ENCODE measurements around the gene IQSEC3.

Gene IQSEC3

DNA sequence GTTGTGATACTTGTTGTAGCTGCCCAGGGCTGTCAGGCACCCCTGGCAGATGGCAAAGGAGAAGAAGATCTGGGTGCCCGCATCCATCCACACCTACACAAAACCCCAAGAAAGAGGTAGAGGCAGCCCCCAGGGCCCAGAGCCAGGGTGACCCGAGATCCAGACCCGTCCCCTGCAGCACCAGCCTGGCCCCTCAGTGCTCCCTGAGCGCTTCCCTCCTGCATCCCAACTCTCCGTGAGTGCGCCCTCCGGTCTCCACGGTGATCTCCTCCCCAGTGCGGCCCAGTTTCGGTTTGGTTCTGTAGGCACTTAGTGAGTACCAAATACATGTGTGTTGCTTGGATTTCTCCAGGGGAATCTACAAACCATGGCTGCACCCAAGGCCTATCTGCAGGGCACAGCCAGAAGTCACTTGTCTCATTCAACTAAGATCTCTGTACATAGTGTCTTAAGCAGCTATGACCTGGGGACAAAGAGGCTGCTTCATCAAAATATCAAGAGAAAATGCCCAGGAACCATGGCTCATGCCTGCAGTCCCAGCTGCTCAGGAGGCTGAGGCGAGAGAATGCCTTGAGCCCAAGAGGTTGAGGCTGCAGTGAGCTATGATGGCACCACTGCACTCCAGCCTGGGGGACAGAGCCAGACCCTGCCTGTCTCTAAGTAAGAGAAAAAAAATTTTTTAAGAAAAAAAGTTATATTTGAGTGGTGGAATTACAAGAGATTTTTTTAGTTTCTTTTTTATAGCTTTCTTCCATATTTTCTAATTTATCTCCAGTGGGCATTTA, 131.5 kb downstream of the IQSEC3 start:
- no peak for DNase-seq (ENCODE audit: low read depth)

DNA sequence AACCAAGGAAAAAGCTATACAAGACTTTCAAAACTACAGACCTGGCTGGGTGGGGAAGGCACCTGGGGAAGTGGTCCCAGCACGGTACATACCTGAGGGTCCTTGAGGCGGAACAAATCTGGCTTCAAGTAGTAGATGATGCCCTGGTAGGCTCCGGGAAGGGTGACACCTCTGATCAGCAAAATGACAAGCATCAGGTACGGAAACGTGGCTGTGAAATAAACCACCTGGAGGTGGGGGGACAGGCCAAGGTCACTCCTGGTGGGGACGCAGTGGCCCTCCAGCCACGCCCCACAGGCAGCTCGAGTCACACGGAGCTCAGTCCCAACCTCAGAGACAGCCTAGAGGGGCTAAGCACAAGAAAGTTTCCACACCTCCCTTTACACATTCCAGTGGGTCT, 132.1 kb downstream of the IQSEC3 start:
- no peak for DNase-seq (ENCODE audit: low read depth)

DNA sequence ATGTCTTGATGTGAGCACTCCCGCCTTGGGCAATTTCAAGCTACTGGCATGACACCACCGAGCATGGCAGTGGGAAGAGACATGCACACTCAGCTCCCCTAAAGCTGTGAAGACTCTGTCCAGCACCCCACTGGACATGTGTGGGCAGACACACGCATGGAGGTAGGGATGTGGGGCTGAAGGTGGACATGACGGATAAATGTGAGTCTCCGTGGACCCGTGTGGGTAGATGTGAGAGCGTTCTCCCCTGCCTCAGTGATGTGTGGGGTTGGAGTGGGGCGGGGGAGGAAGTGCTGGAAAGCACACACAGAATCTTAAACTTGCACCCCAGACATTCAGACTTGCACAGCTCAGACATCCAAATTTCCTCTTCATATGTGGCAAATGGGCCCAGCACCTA, 134.8 kb downstream of the IQSEC3 start:
- no peak for DNase-seq (ENCODE audit: low read depth)

DNA sequence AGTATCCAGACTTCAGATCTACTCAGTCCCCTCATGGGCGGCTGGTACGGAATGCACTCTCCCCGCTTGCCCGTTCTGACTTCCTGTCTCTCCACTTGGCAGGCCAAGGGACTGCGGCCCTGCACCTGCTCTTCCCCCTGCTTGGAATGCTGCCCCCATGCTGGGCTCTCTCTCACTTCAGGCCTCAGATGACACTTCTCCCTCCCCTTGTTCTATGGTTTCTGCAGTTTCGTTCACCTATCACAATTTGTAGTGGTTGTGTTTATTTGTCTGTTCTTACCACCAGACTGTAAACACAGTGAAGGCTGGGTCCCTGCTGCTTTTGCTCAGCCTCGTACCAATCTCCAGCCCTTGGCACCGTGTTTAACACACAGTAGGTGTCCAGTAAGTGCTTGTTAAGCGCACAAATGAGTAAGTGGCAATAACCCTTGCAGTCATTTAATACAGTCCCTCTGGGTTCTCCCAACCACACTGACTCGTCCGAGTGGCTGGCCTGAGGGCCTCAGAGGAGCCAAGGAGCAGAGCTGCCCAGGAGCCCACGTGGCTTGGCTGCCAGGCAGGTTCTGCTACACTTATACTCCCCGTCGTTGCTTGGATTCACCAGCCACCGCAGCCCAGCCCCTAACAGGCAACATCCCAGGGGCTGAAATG, 135.6 kb downstream of the IQSEC3 start:
- DNase-seq (ENCODE audit: low read depth) = no peak

DNA sequence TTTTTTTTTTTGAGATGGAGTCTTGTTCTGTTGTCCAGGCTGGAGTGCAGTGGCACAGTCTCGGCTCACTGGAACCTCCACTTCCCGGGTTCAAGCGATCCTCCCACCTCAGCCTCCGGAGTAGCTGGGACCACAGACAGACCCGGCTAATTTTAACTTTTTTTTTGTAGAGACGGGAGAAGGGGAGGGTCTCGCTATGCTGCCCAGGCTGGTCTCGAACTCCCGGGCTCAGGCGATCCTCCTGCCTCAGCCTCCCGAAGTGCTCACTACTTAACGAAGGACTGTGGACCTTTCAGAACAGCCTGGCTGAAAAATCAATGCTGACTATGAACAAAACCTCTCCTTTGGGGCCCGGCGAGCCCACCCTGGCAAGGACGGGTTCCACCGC, 136.5 kb downstream of the IQSEC3 start:
- no peak for DNase-seq (ENCODE audit: low read depth)

DNA sequence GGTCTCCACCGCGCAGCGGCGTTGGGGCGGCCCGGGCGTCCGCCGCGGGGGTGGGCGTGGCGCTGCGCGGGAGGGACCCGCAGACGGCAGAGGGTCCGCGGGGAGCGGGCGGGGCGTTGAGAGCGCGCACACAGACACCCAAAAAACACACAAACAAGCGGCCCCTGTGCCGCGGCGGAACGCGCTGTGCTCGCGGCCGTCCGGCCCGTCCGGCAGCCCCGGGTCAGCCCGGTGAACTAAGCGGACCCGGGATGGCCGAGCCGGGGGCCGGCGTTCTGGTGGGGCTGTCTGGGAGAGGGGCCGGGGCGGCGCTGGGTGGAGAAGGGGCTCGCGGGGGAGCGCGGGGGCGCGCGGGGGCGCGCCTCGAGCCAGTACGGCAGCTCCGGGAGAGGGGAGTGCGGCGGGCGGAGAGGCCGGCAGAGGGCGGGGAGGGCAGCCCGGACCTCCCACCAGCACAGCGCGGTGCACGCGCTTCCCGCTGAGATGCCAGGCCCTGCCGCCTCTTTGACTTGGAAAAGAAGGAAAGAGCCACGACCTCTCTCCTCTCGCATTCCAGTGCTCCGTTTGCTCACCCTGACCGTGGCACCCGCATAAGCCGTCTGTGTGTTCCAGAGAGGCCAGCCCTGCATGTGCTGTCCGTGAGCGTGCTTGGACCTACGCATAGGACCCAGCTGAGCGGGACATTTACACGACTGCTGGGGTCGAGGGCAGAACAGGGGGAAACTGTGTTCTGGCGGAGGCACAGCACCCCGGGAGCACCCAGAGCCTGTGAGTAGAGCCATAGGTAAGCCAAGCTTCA, 137.1 kb downstream of the IQSEC3 start:
- no peak for DNase-seq (ENCODE audit: low read depth)

DNA sequence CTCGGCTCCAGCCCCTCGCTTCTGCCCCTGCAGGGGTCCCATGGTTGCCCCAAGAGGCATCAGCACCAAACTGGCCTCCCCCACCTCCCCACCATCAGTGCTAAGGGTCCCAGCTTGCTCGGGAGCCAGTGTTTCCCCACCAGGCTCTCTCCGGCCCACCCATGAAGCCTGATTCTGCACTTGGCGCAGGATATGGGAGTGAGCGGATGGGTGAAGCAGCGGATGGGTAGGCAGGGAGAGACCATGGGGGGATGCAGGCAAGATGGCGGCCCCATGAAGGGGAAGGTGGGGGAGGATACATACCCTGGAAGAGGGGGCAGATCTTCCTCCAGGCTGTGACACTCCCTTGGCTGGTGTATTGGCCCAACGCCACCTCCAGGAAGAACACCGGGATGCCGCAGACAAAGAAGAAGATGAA, 137.7 kb downstream of the IQSEC3 start:
- no peak for DNase-seq (ENCODE audit: low read depth)

DNA sequence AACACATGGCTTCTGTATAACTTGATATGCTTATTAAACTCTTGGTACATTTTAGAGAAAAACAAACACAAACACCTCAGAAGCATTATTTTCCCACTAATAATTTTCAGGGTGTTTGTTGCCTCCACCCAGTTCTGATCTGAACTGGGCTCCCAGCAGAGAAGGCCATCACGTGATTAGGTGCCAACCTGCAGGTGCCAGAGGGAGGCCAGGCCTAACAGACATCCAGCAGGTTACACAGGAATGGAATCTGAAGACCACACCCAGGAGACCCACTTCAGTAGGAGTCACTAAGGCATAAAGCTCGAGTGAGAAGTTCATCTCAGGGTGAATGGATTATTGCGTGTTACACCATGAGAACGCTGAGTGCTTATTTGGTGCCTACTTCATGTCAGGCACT, 138.5 kb downstream of the IQSEC3 start:
- DNase-seq (ENCODE audit: low read depth) = no peak

DNA sequence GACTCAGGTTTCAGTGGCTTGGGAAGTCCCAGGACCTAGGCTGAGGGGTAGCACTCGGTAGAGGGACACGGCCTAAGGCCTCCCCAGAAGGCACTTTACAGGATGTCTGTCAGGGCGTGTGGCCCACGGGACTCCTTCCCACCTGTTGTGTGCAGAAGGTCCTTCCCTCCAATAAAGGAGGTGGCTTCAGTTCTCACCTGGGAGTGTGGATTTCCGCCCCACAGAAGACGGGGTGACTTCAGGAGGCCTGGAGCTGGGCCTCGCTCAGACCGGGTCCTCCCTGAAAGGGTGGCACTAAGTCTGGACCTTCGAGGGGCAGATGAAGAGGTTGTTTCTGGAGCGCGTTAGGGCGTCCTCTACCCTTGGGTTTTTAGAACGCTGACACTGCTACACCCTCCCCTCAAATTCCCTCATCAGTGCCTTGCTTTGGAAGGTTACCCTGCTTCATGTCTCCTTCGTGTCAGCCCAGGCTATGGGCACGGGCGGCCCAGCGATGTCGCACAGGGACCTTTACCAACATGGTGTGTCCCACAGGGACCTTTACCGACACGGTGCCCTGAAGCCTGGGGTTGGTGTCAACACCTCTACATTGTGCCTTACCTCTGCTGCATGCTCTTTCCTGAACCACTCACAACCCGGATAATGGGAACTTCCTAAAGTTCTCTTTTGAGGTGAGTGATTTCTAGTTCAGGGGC, 140.3 kb downstream of the IQSEC3 start:
- no peak for DNase-seq (ENCODE audit: low read depth)

DNA sequence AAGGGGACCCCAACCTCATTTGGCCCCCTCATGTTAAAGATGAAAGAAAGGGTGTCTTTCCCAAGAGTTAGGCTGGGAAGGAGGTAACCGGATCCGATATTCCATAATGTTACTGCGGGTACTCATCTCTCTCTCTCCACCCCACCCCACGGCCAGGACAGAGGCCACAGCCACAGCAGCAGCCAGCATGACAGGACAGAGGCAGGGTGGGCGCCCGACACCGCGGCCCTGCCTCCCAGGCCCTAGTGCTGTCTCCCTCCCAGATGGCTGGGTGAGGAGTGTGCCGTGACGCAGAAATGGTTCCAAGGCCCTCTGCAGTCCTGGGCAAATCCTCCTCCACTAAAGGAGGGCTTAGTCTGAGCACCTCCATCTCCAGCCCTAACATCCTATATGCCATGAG, 141.2 kb downstream of the IQSEC3 start:
- no peak for DNase-seq (ENCODE audit: low read depth)

DNA sequence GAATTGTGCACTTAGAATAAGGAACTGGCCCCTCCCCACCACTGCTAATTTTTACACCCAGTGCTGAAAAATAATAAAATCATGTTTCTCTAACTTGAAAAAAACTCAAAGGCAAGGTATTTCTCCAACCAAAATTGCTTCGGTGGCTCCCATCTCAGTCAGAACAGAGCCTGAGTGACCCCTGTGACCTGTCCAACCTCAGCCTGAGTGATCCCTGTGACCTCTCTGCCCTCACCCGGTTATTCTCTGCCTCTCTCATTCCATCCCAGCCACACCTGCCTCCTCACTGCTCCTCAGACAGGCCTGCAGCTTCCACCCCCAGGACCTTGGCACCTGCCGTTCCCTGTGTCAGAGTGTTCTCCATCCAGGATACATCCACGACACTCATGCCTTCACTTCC, 142.2 kb downstream of the IQSEC3 start:
- DNase-seq (ENCODE audit: low read depth) = no peak

DNA sequence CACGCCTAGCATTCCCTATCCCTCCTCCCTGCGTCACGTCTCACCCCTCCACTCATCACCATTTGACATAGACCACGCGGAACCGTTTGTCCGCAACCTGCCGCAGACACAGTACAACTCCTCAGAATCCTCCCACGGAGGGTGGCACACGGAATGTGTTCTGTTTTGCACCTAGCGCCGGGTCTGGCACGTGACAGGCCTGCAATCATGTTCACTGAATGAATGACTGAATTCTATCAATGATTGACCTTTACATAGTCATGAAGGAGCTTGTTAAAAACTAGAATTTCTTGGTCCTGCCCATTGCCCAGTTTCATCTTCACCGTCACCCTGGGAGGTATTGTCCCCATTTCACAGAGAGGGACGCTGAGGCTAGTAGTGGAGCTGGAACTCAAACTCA, 142.7 kb downstream of the IQSEC3 start:
- DNase-seq (ENCODE audit: low read depth) = no peak

DNA sequence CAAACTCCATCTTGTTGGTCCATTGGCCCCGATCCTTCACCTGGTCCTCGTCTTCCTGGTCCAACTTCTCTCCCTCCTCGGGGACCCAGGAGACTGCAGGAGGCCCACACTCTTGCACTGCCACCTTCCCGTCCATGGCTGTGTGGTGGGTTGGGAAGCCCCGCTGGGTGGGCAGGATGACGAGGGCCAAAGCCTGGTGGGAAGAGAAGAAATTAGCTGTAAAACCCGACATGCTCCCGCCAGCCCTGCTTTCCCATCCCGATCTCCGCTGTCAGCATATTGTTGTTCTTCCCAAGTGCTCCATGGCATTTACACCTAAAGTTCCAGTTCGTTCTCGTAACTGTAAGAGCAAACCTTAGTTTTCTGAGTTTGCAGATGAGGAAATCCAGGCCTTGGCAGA, 143.3 kb downstream of the IQSEC3 start:
- DNase-seq (ENCODE audit: low read depth) = no peak

DNA sequence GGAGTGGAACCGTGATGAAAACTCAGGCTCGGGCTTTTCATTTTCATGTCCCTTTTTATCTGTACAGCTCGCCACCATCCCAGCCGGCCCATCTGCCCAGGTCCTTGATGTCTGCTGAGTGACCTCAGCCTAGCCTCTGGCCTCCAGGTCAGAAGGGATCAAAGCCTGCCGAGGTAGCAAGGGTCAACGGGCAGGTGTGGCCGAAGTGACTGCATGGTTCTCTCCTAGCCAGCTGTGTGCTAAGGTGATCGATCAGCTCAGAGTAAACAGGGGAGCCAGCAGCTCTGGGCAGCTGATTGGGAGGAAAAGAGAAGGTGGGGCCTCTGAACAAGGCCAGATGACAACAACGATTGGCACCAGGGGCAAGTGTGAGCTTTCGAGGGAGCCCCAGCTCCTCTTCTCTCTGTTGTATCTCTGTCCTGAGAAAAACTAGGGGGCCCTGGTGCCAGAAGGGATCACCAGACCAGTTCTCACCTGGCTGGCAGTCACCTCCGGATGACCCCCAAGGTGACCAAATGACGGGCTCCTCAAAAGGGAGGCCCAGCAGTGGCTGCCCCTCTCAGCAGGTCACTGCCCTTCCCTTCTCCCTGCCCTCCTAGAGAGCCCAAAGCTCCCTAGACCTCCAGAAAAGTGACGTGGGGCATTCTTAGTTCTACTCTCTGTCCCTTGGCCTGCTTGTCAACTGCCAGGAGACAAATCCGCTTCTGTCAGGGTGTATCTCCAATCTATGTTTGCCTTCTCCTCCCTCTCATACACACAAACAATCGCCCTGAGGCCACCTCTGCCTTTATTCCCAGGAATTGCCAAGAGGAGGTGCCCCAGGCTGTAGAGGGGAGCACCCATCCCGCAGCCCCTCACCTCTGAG, 143.9 kb downstream of the IQSEC3 start:
- DNase-seq (ENCODE audit: low read depth) = no peak

DNA sequence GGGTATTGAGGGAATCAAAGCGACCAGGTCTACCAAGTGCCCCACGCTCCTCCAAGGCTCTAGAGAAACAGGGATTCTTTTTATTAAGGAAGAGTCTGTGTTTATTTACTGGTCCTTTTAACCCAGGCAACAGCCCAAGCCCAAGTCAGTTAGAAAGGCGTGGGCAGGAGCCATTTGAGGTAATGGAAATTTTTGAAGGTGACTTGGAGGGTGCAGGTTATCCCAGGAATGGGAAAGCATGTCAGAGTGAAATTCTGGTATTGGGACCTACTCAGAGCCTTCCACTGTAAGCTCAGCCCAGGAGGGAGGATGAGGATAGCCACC, 144.5 kb downstream of the IQSEC3 start:
- DNase-seq (ENCODE audit: low read depth) = no peak

DNA sequence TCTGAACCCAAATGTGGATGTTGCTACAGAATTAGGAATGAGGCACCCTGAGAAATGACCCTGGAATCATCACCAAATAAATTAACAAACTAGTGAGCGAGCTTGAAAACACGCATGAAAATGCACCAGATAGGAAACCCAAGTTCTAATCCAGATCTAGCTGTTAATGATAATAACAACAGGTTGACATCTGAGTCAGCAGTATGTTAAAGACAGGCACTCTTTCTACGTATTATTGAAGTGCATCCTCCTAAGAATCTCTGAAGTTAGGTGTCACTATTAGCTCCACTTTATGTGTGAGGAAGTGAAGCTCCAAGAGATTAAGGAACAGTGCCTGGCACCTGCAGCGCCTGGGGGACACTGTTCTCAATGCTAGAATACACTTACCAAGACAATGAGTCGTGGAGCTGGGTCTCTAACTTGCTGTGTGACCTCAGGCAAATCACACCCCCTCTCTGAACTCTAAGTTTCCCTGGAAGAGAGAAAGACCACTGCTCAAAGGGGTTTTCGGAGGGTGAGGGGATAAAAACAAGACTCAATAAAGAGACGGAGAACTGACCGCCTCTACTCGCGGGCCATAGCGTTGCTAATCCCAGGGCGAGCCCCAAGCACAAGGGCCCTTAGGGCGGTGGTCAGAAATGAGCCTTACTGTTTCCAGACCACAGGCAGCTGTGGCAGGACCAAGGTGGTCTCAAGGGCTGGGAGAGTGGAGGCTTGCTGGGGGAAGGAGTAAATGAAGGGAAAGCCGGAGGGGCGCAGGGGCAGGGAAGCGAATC, 145.3 kb downstream of the IQSEC3 start:
- DNase-seq (ENCODE audit: low read depth) = no peak

DNA sequence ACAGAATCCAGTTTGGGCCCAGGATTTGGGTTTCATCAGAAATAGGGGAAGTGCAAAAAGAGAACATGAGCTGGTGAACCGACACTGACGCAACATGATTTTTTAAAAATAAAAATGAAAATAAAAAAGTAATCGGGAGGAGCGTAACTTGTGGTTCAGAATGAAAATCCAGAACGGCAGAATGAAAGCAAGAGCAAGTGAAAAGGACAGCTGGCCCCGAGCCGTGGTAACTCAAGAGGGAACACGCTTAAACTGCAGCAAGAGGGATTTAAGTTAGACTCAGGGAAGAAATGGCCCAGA, 145.8 kb downstream of the IQSEC3 start:
- DNase-seq (ENCODE audit: low read depth) = no peak

DNA sequence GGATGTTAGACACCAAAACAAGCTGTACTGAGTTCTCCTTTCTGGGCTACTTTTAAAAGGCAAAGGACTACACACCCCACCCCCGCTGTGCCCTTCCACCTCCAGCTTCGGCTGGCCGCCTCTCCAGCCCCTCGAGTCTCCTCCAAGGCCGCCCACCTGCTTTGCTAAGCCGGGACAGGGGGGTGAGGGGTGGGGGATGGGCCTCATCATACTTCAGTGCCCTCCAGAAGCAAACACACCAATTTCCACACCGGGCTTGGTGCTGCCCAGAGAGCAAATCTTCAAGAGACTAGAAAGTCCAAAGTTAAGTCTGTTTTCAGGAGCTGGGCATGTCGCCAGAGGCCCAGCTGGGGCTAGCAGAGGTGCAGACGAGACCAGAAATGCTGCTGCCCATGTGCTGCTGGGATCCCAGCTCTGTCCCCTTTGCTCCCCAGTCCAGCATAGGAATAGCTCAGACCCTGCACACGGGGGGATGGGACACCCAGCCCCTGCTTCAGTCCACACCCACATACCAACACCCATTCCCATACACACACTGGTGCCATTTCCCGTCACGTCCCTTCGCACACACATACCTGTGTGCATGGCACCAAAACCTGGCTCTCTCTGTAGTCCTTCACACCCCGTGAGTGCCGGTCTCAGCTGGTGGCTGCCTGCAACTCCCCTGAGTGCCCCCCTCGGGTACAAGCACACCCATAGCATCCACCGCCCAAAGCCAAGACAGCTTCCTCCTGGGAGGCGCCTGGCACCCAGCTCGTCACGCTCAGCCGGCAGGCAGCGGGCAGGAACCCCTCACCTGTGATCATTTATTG, 146.4 kb downstream of the IQSEC3 start:
- DNase-seq (ENCODE audit: low read depth) = no peak

DNA sequence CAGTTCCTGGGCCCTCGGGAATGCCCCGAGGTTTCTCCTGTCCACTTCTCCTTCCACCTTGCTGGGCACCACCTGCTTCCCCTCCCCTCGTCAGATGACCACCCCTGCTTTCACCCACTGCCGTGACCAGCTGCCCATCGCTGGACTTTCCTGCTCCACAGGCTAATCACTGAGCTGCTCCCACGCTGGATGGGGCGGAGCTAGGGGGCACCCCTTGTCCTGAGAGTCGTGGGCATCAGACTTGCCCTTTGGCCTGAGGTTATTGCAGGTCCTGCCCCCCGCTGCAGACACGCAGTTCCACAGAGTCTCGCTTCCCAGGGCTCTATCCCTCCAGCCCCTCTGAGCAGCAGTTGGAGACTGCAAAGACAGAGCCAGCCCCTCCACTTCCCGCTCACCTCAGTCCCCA, 147.0 kb downstream of the IQSEC3 start:
- DNase-seq (ENCODE audit: low read depth) = no peak

All from stimulated activated CD8-positive, alpha-beta memory T cell treated with anti-CD3 and anti-CD28 coated beads, Interleukin-15, amount 100 ng/mL, for 24 hours (primary cell).